Lower lobe of right lung (tissue), 2 donors: ENCODE results near the gene COPS4. TPM values are rescaled to one million over a fixed set of nuclear protein-coding genes. Genes with fewer than 3 reads are reported as not detected.
"Not testable (repeated sequence)": the region's sequence is repeated elsewhere in the genome, so short reads cannot be mapped to it uniquely, and the experiment has no call there.

Experiments
- ATAC-seq, 2 donors: fragments of 200-7000 bp; cut with Tn5 transposase; one replicate each; pipeline ENCODE4 v1.9.1; 2020 to 2022; ENCODE audit warnings: mild to moderate bottlenecking in 2 of 2, moderate library complexity in 2 of 2
- DNase-seq: peaks from one replicate; pipeline ENCODE4 v3.0.0-alpha.2; 2020
- H3K27ac ChIP-seq: fragments of 200-600 bp; one replicate; pipeline ENCODE4 v1.8.0; 2022
- H3K27me3 ChIP-seq: fragments of 200-600 bp; one replicate; pipeline ENCODE4 v1.8.0; 2022; ENCODE audit warnings: low read depth
- H3K36me3 ChIP-seq: fragments of 200-600 bp; one replicate; pipeline ENCODE4 v1.8.0; 2022; ENCODE audit warnings: mild to moderate bottlenecking
- H3K4me1 ChIP-seq: fragments of 200-600 bp; one replicate; pipeline ENCODE4 v1.8.0; 2022
- H3K4me3 ChIP-seq: fragments of 200-600 bp; one replicate; pipeline ENCODE4 v1.8.0; 2022; ENCODE audit warnings: mild to moderate bottlenecking
- H3K9me3 ChIP-seq: fragments of 200-600 bp; one replicate; pipeline ENCODE4 v1.8.0; 2022
- CTCF ChIP-seq: fragments of 200-600 bp; IDR thresholded peaks from one replicate; pipeline ENCODE4 v1.8.0; 2022; ENCODE audit warnings: antibody characterized with exemption, mild to moderate bottlenecking
- intact Hi-C: fragments of 100-400 bp; cut with DNase I; formaldehyde crosslinking; loops from one replicate; pipeline ENCODE4 v1.11.0; 2022
- total RNA-seq: library from RNA; stranded (reverse); fragmentation: NEBNext Ultra II Directional; extraction: Animal tissue kit (Norgen Biotek cat#: 25700); gene quantifications from one replicate; pipeline ENCODE4 v1.2.1, GENCODE V29; 2021
- donor health status: DM: no; HTN: yes; CAD: no; lungs with severe emphysema.

COPS4 gene
- total RNA-seq, 1 donor from 2014 or later, result 27.7 TPM

GRCh38 chr4:83029688-83030087 lies 5.3 kb upstream of the COPS4 start:
- Histone ChIP-seq H3K36me3 (no peaks in the 10 kb centered on the region), H3K9me3 (peaks cover 3% of the 10 kb centered on the region), H3K4me3 (no peak overlapping the region), H3K27ac (no peak overlapping the region), H3K27me3 (no peaks in the 10 kb centered on the region), H3K4me1 (no peaks in the 10 kb centered on the region)
- intact Hi-C loops, result no loop called here
- DNase-seq (no peak), ATAC-seq (no peak)
- TF ChIP-seq CTCF, result no peak

- DNase-seq (no peak), ATAC-seq (no peak)
- H3K4me3 ChIP-seq, result no peak overlapping the region
- intact Hi-C loops, result no loop called here
- no peak overlapping the region for H3K27ac ChIP-seq
- H3K9me3 ChIP-seq, result no peaks in the 10 kb centered on the region
- TF ChIP-seq CTCF, result no peak
- no peaks in the 10 kb centered on the region for H3K27me3 ChIP-seq
- peaks cover 6% of the 10 kb centered on the region for H3K36me3 ChIP-seq
- peaks cover 23% of the 10 kb centered on the region for H3K4me1 ChIP-seq
Observed at GRCh38 chr4:83036991-83037665, 2.1 kb downstream of the COPS4 start.

GRCh38 chr4:83040269-83040668 lies 5.3 kb downstream of the COPS4 start:
- DNase-seq, result no peak
- TF ChIP-seq CTCF, result no peak

GRCh38 chr4:83043157-83043556 lies 8.2 kb downstream of the COPS4 start:
- H3K27ac ChIP-seq, DNase-seq, intact Hi-C loops, H3K4me3 ChIP-seq, H3K9me3 ChIP-seq, ATAC-seq, H3K4me1 ChIP-seq, H3K27me3 ChIP-seq: not testable (repeated sequence)
- peaks cover 15% of the 10 kb centered on the region for H3K36me3 ChIP-seq

More at GRCh38 chr4:83040269-83040668, 5.3 kb downstream of the COPS4 start:
- no peak overlapping the region for H3K27ac ChIP-seq
- H3K9me3 ChIP-seq, result no peaks in the 10 kb centered on the region
- peaks cover 10% of the 10 kb centered on the region for H3K36me3 ChIP-seq
- no peaks in the 10 kb centered on the region for H3K27me3 ChIP-seq
- peaks cover 23% of the 10 kb centered on the region for H3K4me1 ChIP-seq
- no peak for ATAC-seq
- intact Hi-C loops, result no loop called here
- no peak overlapping the region for H3K4me3 ChIP-seq

GRCh38 chr4:83043801-83044407 lies 8.9 kb downstream of the COPS4 start:
- H3K36me3 ChIP-seq, result peaks cover 20% of the 10 kb centered on the region
- H3K4me3 ChIP-seq, result no peak overlapping the region
- intact Hi-C loops, result no loop called here
- no peak for TF ChIP-seq CTCF
- DNase-seq (no peak), ATAC-seq (no peak)
- no peak overlapping the region for H3K27ac ChIP-seq
- no peaks in the 10 kb centered on the region for H3K9me3 ChIP-seq
- no peaks in the 10 kb centered on the region for H3K27me3 ChIP-seq
- no peaks in the 10 kb centered on the region for H3K4me1 ChIP-seq
